GM23338 (cell line): ENCODE results near the gene ETFB. TPM values are rescaled to one million over a fixed set of nuclear protein-coding genes. Genes with fewer than 3 reads are reported as not detected.

Experiments used
- ATAC-seq: fragments of 200-7000 bp; cut with Tn5 transposase; 3 replicates; pipeline ENCODE4 v1.9.1; 2020
- DNase-seq: peaks from one replicate; pipeline ENCODE4 v3.0.0-alpha.2; 2015; ENCODE audit warnings: low spot score
- H2AFZ ChIP-seq: fragments of 200-600 bp; sonication (generic); 2 replicates; pipeline ENCODE4 v1.8.0; 2016; ENCODE audit warnings: antibody characterized with exemption, mild to moderate bottlenecking, moderate library complexity
- H3F3A ChIP-seq: fragments of 200-600 bp; sonication (generic); replicated peaks from 2 replicates; pipeline ENCODE4 v1.8.0; 2017; ENCODE audit warnings: antibody characterized with exemption, mixed run types, low read depth
- H3K27ac ChIP-seq: fragments of 200-600 bp; sonication (generic); 2 replicates; pipeline ENCODE4 v1.6.1; 2016; ENCODE audit warnings: low read depth
- H3K27me3 ChIP-seq: fragments of 200-600 bp; sonication (generic); 2 replicates; pipeline ENCODE4 v1.8.0; 2016; ENCODE audit warnings: mild to moderate bottlenecking, mixed run types, moderate library complexity; ENCODE audit not compliant: insufficient read depth
- H3K36me3 ChIP-seq: fragments of 200-600 bp; sonication (generic); 2 replicates; pipeline ENCODE4 v1.8.0; 2016; ENCODE audit warnings: mild to moderate bottlenecking; ENCODE audit not compliant: insufficient read depth
- H3K4me1 ChIP-seq: fragments of 200-600 bp; sonication (generic); 2 replicates; pipeline ENCODE4 v1.8.0; 2016; ENCODE audit warnings: mild to moderate bottlenecking, moderate library complexity; ENCODE audit not compliant: insufficient read depth
- H3K4me2 ChIP-seq: fragments of 200-600 bp; sonication (generic); 2 replicates; pipeline ENCODE4 v1.7.1; 2017; ENCODE audit warnings: mixed run types
- H3K4me3 ChIP-seq: fragments of 200-600 bp; sonication (generic); 2 replicates; pipeline ENCODE4 v1.6.1; 2016; ENCODE audit warnings: mixed run types
- H3K79me2 ChIP-seq: fragments of 200-600 bp; sonication (generic); replicated peaks from 2 replicates; pipeline ENCODE4 v1.8.0; 2017; ENCODE audit warnings: mild to moderate bottlenecking; ENCODE audit not compliant: insufficient read depth
- H3K9me2 ChIP-seq: fragments of 200-600 bp; sonication (generic); 2 replicates; pipeline ENCODE4 v1.8.0; 2017; ENCODE audit not compliant: insufficient read depth
- H4K20me1 ChIP-seq: fragments of 200-600 bp; sonication (generic); replicated peaks from 2 replicates; pipeline ENCODE4 v1.8.0; 2017; ENCODE audit warnings: mild to moderate bottlenecking; ENCODE audit not compliant: insufficient read depth
- H3K27ac Mint-ChIP-seq: 2 replicates; pipeline ENCODE4 v1.8.0; 2020; ENCODE audit warnings: inconsistent platforms, mild to moderate bottlenecking, moderate library complexity, mixed read lengths
- H3K27me3 Mint-ChIP-seq: 3 replicates; pipeline ENCODE4 v1.8.0; 2022; ENCODE audit warnings: low read depth, mild to moderate bottlenecking, moderate library complexity, mixed read lengths, inconsistent platforms; ENCODE audit not compliant: insufficient read depth, poor library complexity
- H3K36me3 Mint-ChIP-seq: 3 replicates; pipeline ENCODE4 v1.8.0; 2021; ENCODE audit warnings: low read depth, mild to moderate bottlenecking, inconsistent platforms, moderate library complexity, mixed read lengths
- H3K4me1 Mint-ChIP-seq: 3 replicates; pipeline ENCODE4 v1.8.0; 2020; ENCODE audit warnings: mild to moderate bottlenecking, inconsistent platforms, mixed read lengths
- H3K4me3 Mint-ChIP-seq: 3 replicates; pipeline ENCODE4 v1.8.0; 2021; ENCODE audit warnings: moderate library complexity, mild to moderate bottlenecking, inconsistent platforms, mixed read lengths
- H3K9me3 Mint-ChIP-seq: 3 replicates; pipeline ENCODE4 v1.8.0; 2020; ENCODE audit warnings: moderate library complexity, mild to moderate bottlenecking, inconsistent platforms, mixed read lengths
- EZH2 ChIP-seq: fragments of 200-600 bp; sonication (generic); IDR thresholded peaks from one replicate; pipeline ENCODE4 v1.8.0; 2017; ENCODE audit warnings: antibody characterized with exemption, mild to moderate bottlenecking, low read depth; ENCODE audit not compliant: unreplicated experiment
- EZH2phosphoT487 ChIP-seq: fragments of 200-600 bp; sonication (generic); IDR thresholded peaks from one replicate; pipeline ENCODE4 v1.8.1; 2018; ENCODE audit warnings: antibody characterized with exemption; ENCODE audit not compliant: unreplicated experiment
- JUNB ChIP-seq: IDR thresholded peaks from one replicate; pipeline ENCODE4 v1.6.1; 2016; ENCODE audit warnings: antibody characterized with exemption; ENCODE audit not compliant: unreplicated experiment
- NANOG ChIP-seq: IDR thresholded peaks from 2 replicates; pipeline ENCODE4 v1.6.1; 2016; ENCODE audit warnings: antibody characterized with exemption, borderline replicate concordance
- POLR2AphosphoS5 ChIP-seq: IDR thresholded peaks from 2 replicates; pipeline ENCODE4 v1.6.1; 2016; ENCODE audit warnings: antibody characterized with exemption, low read depth
- STAT1 ChIP-seq: IDR thresholded peaks from one replicate; pipeline ENCODE4 v1.6.1; 2016; ENCODE audit warnings: antibody characterized with exemption; ENCODE audit not compliant: unreplicated experiment
- ZNF114 ChIP-seq: fragments of 250-450 bp; sonication (Bioruptor Pico); IDR thresholded peaks from 2 replicates; pipeline ENCODE4 v1.5.0; 2020; ENCODE audit warnings: mild to moderate bottlenecking, moderate library complexity
- polyA plus RNA-seq: library from polyadenylated mRNA; unstranded; fragments of >200 nt; fragmentation: Nextera tagmentation; extraction: Ambion mirVana; gene quantifications from 2 replicates; pipeline ENCODE4 v1.2.1, GENCODE V29; 2016
- total RNA-seq: library from RNA; depleted of rRNA; stranded (reverse); fragments of >200 nt; shearing (Covaris generic); gene quantifications from 2 replicates; pipeline ENCODE4 v1.2.3, GENCODE V29; 2014
- TF ChIP-seq, protein P1 (sequence below), 2 experiments: fragments of 200-600 bp in 1 of 2; sonication (generic) in 1 of 2; conservative IDR thresholded peaks; 2 replicates each; pipeline versions ENCODE4 v1.5.1 to v1.6.1; 2016 to 2017; ENCODE audit warnings: antibody characterized with exemption in 2 of 2, low read depth in 2 of 2, mild to moderate bottlenecking in 2 of 2, moderate library complexity in 1 of 2
- TF ChIP-seq, protein P2 (sequence below): IDR thresholded peaks from one replicate; pipeline ENCODE4 v1.6.1; 2018; ENCODE audit warnings: antibody characterized with exemption; ENCODE audit not compliant: unreplicated experiment
- TF ChIP-seq, protein P3 (sequence below): fragments of 250-450 bp; sonication (Bioruptor Pico); IDR thresholded peaks from 2 replicates; pipeline ENCODE4 v1.5.0; 2020; ENCODE audit warnings: mild to moderate bottlenecking, moderate library complexity
- TF ChIP-seq, protein P4 (sequence below): IDR thresholded peaks from 2 replicates; pipeline ENCODE4 v1.6.1; 2016; ENCODE audit warnings: antibody characterized with exemption

Gene ETFB
- total and polyA plus RNA-seq, 2 experiments from 2014 or later: 37.3 to 63.4 TPM

DNA sequence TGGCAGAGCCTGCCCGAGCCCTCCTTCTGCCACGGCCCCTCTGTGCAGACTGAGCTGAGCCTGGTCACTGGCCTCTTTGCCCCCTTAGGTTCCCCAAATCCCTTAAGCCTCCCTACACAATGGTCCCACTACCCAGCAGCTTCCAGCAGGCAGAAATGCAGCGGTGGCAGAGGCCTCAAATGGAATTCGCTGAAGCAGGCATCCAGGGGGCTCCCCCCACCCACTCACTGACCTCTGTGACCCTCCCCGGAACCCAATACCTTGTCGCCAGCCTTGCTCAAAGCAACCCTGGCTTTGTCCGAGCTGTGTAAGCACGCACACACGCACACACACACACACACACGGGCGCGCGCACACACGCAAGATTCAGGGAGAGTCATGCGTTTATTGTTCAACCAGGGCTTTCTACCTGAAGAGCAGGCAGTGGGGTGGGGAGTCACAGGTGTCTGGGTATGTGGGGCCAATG is 21.8 kb upstream of the ETFB start, which contains the start of gene LIM2 (continued):
- TF ChIP-seq, protein P1, sequence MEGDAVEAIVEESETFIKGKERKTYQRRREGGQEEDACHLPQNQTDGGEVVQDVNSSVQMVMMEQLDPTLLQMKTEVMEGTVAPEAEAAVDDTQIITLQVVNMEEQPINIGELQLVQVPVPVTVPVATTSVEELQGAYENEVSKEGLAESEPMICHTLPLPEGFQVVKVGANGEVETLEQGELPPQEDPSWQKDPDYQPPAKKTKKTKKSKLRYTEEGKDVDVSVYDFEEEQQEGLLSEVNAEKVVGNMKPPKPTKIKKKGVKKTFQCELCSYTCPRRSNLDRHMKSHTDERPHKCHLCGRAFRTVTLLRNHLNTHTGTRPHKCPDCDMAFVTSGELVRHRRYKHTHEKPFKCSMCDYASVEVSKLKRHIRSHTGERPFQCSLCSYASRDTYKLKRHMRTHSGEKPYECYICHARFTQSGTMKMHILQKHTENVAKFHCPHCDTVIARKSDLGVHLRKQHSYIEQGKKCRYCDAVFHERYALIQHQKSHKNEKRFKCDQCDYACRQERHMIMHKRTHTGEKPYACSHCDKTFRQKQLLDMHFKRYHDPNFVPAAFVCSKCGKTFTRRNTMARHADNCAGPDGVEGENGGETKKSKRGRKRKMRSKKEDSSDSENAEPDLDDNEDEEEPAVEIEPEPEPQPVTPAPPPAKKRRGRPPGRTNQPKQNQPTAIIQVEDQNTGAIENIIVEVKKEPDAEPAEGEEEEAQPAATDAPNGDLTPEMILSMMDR (conservative IDR thresholded peaks at IDR 0.05; ENCODE audit: low read depth in 2 of 2): no peak
- TF ChIP-seq STAT1: no peak
- no peak for TF ChIP-seq EZH2
- TF ChIP-seq ZNF114 (CRISPR knock-in tag): no peak

DNA sequence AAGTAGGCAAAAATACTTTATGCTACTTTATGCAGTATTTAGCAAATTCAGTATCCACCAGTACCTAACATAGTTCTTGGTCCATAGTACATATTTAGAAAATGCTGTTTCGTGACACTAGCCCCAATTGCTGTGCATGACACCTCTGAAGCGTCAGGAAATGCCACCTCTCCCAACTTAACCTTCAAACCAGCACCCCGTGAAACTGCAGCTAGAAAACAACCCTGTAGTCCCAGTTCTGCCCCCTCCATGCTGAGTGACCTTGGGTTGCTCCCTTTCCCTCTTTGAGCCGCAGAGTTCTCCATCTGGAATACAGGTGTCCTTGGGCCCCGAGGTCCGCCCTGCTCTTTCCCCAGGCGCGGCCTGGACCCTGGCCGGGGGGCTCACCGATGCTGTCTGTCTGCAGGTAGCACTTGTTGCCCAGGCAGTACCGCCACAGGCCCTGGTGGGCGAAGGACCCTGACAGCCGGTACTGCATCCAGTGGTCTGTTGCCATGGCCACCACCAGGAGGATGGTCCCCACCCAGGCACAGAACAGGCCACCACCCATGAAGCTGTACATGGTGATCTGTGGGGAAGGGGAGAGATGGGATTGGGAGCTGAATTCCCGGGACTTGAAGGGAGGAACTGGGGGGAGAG is 20.8 kb upstream of the ETFB start:
- Mint-ChIP-seq H3K27me3 (peaks cover 17% of the 10 kb centered on the region), H3K36me3 (peaks cover 3% of the 10 kb centered on the region; the same call in 2 of the 3 replicates)
- no peak for DNase-seq
- TF ChIP-seq, protein P2, sequence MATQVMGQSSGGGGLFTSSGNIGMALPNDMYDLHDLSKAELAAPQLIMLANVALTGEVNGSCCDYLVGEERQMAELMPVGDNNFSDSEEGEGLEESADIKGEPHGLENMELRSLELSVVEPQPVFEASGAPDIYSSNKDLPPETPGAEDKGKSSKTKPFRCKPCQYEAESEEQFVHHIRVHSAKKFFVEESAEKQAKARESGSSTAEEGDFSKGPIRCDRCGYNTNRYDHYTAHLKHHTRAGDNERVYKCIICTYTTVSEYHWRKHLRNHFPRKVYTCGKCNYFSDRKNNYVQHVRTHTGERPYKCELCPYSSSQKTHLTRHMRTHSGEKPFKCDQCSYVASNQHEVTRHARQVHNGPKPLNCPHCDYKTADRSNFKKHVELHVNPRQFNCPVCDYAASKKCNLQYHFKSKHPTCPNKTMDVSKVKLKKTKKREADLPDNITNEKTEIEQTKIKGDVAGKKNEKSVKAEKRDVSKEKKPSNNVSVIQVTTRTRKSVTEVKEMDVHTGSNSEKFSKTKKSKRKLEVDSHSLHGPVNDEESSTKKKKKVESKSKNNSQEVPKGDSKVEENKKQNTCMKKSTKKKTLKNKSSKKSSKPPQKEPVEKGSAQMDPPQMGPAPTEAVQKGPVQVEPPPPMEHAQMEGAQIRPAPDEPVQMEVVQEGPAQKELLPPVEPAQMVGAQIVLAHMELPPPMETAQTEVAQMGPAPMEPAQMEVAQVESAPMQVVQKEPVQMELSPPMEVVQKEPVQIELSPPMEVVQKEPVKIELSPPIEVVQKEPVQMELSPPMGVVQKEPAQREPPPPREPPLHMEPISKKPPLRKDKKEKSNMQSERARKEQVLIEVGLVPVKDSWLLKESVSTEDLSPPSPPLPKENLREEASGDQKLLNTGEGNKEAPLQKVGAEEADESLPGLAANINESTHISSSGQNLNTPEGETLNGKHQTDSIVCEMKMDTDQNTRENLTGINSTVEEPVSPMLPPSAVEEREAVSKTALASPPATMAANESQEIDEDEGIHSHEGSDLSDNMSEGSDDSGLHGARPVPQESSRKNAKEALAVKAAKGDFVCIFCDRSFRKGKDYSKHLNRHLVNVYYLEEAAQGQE: no peak
- TF ChIP-seq EZH2phosphoT487 (no peak), POLR2AphosphoS5 (no peak), JUNB (no peak), STAT1 (no peak), NANOG (no peak)
- TF ChIP-seq, protein P3, sequence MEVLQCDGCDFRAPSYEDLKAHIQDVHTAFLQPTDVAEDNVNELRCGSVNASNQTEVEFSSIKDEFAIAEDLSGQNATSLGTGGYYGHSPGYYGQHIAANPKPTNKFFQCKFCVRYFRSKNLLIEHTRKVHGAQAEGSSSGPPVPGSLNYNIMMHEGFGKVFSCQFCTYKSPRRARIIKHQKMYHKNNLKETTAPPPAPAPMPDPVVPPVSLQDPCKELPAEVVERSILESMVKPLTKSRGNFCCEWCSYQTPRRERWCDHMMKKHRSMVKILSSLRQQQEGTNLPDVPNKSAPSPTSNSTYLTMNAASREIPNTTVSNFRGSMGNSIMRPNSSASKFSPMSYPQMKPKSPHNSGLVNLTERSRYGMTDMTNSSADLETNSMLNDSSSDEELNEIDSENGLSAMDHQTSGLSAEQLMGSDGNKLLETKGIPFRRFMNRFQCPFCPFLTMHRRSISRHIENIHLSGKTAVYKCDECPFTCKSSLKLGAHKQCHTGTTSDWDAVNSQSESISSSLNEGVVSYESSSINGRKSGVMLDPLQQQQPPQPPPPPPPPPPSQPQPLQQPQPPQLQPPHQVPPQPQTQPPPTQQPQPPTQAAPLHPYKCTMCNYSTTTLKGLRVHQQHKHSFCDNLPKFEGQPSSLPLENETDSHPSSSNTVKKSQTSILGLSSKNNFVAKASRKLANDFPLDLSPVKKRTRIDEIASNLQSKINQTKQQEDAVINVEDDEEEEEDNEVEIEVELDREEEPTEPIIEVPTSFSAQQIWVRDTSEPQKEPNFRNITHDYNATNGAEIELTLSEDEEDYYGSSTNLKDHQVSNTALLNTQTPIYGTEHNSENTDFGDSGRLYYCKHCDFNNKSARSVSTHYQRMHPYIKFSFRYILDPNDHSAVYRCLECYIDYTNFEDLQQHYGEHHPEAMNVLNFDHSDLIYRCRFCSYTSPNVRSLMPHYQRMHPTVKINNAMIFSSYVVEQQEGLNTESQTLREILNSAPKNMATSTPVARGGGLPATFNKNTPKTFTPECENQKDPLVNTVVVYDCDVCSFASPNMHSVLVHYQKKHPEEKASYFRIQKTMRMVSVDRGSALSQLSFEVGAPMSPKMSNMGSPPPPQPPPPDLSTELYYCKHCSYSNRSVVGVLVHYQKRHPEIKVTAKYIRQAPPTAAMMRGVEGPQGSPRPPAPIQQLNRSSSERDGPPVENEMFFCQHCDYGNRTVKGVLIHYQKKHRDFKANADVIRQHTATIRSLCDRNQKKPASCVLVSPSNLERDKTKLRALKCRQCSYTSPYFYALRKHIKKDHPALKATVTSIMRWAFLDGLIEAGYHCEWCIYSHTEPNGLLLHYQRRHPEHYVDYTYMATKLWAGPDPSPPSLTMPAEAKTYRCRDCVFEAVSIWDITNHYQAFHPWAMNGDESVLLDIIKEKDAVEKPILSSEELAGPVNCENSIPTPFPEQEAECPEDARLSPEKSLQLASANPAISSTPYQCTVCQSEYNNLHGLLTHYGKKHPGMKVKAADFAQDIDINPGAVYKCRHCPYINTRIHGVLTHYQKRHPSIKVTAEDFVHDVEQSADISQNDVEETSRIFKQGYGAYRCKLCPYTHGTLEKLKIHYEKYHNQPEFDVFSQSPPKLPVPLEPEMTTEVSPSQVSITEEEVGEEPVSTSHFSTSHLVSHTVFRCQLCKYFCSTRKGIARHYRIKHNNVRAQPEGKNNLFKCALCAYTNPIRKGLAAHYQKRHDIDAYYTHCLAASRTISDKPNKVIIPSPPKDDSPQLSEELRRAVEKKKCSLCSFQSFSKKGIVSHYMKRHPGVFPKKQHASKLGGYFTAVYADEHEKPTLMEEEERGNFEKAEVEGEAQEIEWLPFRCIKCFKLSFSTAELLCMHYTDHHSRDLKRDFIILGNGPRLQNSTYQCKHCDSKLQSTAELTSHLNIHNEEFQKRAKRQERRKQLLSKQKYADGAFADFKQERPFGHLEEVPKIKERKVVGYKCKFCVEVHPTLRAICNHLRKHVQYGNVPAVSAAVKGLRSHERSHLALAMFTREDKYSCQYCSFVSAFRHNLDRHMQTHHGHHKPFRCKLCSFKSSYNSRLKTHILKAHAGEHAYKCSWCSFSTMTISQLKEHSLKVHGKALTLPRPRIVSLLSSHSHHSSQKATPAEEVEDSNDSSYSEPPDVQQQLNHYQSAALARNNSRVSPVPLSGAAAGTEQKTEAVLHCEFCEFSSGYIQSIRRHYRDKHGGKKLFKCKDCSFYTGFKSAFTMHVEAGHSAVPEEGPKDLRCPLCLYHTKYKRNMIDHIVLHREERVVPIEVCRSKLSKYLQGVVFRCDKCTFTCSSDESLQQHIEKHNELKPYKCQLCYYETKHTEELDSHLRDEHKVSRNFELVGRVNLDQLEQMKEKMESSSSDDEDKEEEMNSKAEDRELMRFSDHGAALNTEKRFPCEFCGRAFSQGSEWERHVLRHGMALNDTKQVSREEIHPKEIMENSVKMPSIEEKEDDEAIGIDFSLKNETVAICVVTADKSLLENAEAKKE (CRISPR knock-in tag): no peak
- TF ChIP-seq, protein P4, sequence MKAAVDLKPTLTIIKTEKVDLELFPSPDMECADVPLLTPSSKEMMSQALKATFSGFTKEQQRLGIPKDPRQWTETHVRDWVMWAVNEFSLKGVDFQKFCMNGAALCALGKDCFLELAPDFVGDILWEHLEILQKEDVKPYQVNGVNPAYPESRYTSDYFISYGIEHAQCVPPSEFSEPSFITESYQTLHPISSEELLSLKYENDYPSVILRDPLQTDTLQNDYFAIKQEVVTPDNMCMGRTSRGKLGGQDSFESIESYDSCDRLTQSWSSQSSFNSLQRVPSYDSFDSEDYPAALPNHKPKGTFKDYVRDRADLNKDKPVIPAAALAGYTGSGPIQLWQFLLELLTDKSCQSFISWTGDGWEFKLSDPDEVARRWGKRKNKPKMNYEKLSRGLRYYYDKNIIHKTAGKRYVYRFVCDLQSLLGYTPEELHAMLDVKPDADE: no peak

More for the DNA sequence above, 20.8 kb upstream of the ETFB start:
- Histone ChIP-seq H2AFZ (no peak overlapping the region), H3K4me3 (no peak overlapping the region), H3F3A (no peaks in the 10 kb centered on the region), H4K20me1 (no peaks in the 10 kb centered on the region), H3K9me2 (no peaks in the 10 kb centered on the region), H3K27me3 (no peaks in the 10 kb centered on the region), H3K4me1 (no peaks in the 10 kb centered on the region), H3K36me3 (no peaks in the 10 kb centered on the region), H3K27ac (no peak overlapping the region), H3K4me2 (no peak overlapping the region), H3K79me2 (no peaks in the 10 kb centered on the region)
- Mint-ChIP-seq H3K4me1 (peaks cover 15% of the 10 kb centered on the region), H3K4me3 (no peak overlapping the region), H3K9me3 (peaks cover 8% of the 10 kb centered on the region), H3K27ac (no peak overlapping the region)
- no peak for ATAC-seq
